HG03571 (cell line): ENCODE data around the gene FKTN.
"Not testable (repeated sequence)": the region's sequence is repeated elsewhere in the genome, so short reads cannot be mapped to it uniquely, and the experiment has no call there.

Experiments
- ATAC-seq: cut with Tn5 transposase; IDR thresholded peaks from one replicate; pipeline ENCODE4 v1.9.1; 2021; ENCODE audit not compliant: unreplicated experiment

FKTN gene

GRCh38 chr9:105557804-105558610 is at the start of gene FKTN:
Gene FKTN (plus strand): TSS chr9:105558131. CDS start chr9:105575033, 16,902 bp downstream.
- peak; percentile 97 for ATAC-seq

- no peak for ATAC-seq
Measured at GRCh38 chr9:105508530-105508929, 49.4 kb upstream of the FKTN start.

GRCh38 chr9:105510024-105510423 is 47.9 kb upstream of the FKTN start:
- ATAC-seq = peak; percentile 58

GRCh38 chr9:105511446-105511845 is 46.5 kb upstream of the FKTN start:
- no peak for ATAC-seq

- no peak for ATAC-seq
Measured at GRCh38 chr9:105515811-105516413, 42.0 kb upstream of the FKTN start.

GRCh38 chr9:105519710-105520369 is 38.1 kb upstream of the FKTN start:
- ATAC-seq = peak; percentile 50

GRCh38 chr9:105520992-105521391 is 36.9 kb upstream of the FKTN start:
- not testable (repeated sequence) for ATAC-seq

GRCh38 chr9:105522618-105523385 is 35.1 kb upstream of the FKTN start:
- peak; percentile 74 for ATAC-seq

GRCh38 chr9:105531530-105531929 is 26.4 kb upstream of the FKTN start:
- ATAC-seq = no peak

- ATAC-seq = peak; percentile 51
Measured at GRCh38 chr9:105535920-105536668, 21.8 kb upstream of the FKTN start.

- ATAC-seq = no peak
Measured at GRCh38 chr9:105539452-105539851, 18.5 kb upstream of the FKTN start.

GRCh38 chr9:105541838-105542237 is 16.1 kb upstream of the FKTN start:
- ATAC-seq = peak; percentile 96

- no peak for ATAC-seq
Measured at GRCh38 chr9:105554042-105554441, 3.9 kb upstream of the FKTN start.

- no peak for ATAC-seq
Measured at GRCh38 chr9:105572455-105572854, 14.5 kb downstream of the FKTN start.

GRCh38 chr9:105579952-105580351 is 22.0 kb downstream of the FKTN start:
- not testable (repeated sequence) for ATAC-seq

GRCh38 chr9:105581550-105581949 is 23.6 kb downstream of the FKTN start:
- not testable (repeated sequence) for ATAC-seq

GRCh38 chr9:105593145-105593544 is 35.2 kb downstream of the FKTN start:
- ATAC-seq = no peak

GRCh38 chr9:105608721-105609598 is 51.0 kb downstream of the FKTN start:
- peak; percentile 68 for ATAC-seq

GRCh38 chr9:105621001-105621400 is 63.1 kb downstream of the FKTN start:
- ATAC-seq = no peak
